Smooth muscle cell of the brain vasculature (primary cell): ENCODE data around the gene HIGD2A.

Source experiments
- DNase-seq: peaks from one replicate; pipeline ENCODE4 v3.0.0-alpha.2; 2012; ENCODE audit warnings: low read depth, low spot score

The HIGD2A gene

GRCh38 chr5:176415952-176416924, 27.7 kb downstream of the HIGD2A start, which contains the start of gene CLTB:
Gene CLTB (minus strand): TSS chr5:176416539. CDS start chr5:176416363, 176 bp downstream.
- peak; percentile 51 for DNase-seq

GRCh38 chr5:176416965-176417364, 28.4 kb downstream of the HIGD2A start:
- no peak for DNase-seq

GRCh38 chr5:176418251-176418650, 29.7 kb downstream of the HIGD2A start:
- DNase-seq: no peak

GRCh38 chr5:176420086-176420485, 31.5 kb downstream of the HIGD2A start:
- no peak for DNase-seq

GRCh38 chr5:176420972-176421544, 32.5 kb downstream of the HIGD2A start:
- no peak for DNase-seq

- no peak for DNase-seq
These were observed 35.6 kb downstream of the HIGD2A start for GRCh38 chr5:176424181-176424580.

- no peak for DNase-seq
These were observed 36.6 kb downstream of the HIGD2A start for GRCh38 chr5:176425138-176425537.

- DNase-seq: no peak
These were observed 37.2 kb downstream of the HIGD2A start for GRCh38 chr5:176425791-176426190.

- DNase-seq: no peak
These were observed 38.3 kb downstream of the HIGD2A start for GRCh38 chr5:176426876-176427275.

- no peak for DNase-seq
These were observed 39.4 kb downstream of the HIGD2A start for GRCh38 chr5:176427971-176428370.

- DNase-seq: no peak
These were observed 41.4 kb downstream of the HIGD2A start for GRCh38 chr5:176429972-176430371.

GRCh38 chr5:176432707-176433106, 44.2 kb downstream of the HIGD2A start:
- no peak for DNase-seq

- DNase-seq: no peak
These were observed 48.1 kb downstream of the HIGD2A start for GRCh38 chr5:176436656-176437055.

- DNase-seq: peak; percentile 59
These were observed 50.6 kb downstream of the HIGD2A start for GRCh38 chr5:176438959-176439757.
